Endothelial cell of hepatic sinusoid (primary cell): ENCODE measurements around the gene ZMAT2.
"Not testable (repeated sequence)": the region's sequence is repeated elsewhere in the genome, so short reads cannot be mapped to it uniquely, and the experiment has no call there.

Source experiments
- in situ Hi-C: cut with HindIII; loops from 2 replicates; pipeline ENCODE4 v1.10.0; 2017; ENCODE audit warnings: low sequenced_read_pairs

The ZMAT2 gene, protein sequence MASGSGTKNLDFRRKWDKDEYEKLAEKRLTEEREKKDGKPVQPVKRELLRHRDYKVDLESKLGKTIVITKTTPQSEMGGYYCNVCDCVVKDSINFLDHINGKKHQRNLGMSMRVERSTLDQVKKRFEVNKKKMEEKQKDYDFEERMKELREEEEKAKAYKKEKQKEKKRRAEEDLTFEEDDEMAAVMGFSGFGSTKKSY

DNA sequence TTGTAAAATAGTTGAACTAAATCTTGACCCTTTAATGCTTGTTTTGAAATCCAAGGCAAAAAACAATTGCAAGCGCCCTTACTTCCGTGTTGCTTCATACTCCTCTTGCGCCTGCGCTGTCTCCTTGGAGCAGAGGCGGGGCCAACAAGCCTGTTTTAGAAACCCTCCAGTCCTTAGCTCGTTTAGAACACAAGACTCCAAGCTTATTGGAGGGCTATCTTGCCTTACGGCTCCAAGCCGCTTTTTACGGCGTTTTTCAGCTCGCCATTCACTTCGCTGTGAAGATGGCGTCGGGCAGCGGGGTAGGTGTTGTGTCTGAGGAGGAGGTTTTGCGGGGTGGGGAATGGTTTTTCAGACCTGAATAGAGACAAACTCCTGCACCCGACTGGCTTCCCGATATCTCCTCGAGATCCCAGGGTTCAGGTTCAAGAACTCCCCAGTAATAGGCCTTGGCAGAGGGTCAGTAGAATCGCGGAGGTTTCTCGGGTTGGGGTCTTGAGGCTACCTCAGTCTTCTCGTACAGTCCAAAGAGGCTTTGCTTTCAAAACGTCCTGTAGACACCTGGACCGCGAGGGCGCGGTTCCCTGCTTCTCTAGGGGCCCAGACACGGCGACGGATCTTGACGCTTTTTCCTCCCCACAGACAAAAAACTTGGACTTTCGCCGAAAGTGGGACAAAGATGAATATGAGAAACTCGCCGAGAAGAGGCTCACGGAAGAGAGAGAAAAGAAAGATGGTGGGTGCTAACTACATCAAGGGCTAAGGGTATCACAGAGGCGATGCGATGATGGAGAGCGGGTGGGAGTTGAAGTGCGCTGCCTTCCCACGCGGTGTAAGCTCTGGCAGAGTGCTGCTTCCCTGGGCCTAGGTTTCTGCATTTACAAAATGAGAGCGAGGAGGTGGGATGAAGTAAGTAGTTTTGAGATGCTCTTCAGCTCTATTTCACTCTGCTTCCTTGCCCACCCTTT, at the start of gene ZMAT2:
Gene ZMAT2, plus strand, starts transcription at position 271 of the 968 bp plus-strand sequence. Its CDS starts 14 bp downstream, at position 285.
- in situ Hi-C loops: no loop called here

- in situ Hi-C loops: loop anchor here (5.0 kb wide), 1 partner anchor 92 kb away; no protein-coding TSS in a partner anchor
Observed at GRCh38 chr5:140658870-140659269, 41.4 kb upstream of the ZMAT2 start.

GRCh38 chr5:140660371-140660770, 39.9 kb upstream of the ZMAT2 start:
- in situ Hi-C loops: loop anchor here (5.0 kb wide), 1 partner anchor 37 kb away; no protein-coding TSS in a partner anchor

DNA sequence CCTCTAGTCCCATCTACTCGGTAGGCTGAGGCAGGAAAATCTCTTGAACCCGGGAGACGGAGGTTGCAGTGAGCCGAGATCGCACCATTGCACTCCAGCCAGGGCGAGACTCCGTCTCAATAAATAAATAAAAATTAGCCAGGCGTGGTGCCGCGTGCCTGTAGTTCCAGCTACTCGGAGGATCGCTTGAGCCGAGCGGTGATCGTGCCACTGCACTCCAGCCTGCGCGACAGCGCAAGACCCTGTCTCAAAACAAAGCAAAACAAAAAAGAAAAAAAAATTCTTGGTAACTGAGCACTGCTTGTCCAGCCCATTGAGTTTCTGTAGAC, 36.3 kb upstream of the ZMAT2 start:
- in situ Hi-C loops: loop anchor here (5.0 kb wide), 1 partner anchor 33 kb away; no protein-coding TSS in a partner anchor

GRCh38 chr5:140664359-140665119, 35.7 kb upstream of the ZMAT2 start, which contains the start of gene WDR55:
WDR55 (plus strand) TSS chr5:140664904; CDS start chr5:140664913, 9 bp downstream.
- in situ Hi-C loops: loop anchor here (5.0 kb wide), 1 partner anchor 33 kb away; no protein-coding TSS in a partner anchor

- in situ Hi-C loops: not testable (repeated sequence)
Observed at GRCh38 chr5:140671035-140671434, 29.2 kb upstream of the ZMAT2 start.

DNA sequence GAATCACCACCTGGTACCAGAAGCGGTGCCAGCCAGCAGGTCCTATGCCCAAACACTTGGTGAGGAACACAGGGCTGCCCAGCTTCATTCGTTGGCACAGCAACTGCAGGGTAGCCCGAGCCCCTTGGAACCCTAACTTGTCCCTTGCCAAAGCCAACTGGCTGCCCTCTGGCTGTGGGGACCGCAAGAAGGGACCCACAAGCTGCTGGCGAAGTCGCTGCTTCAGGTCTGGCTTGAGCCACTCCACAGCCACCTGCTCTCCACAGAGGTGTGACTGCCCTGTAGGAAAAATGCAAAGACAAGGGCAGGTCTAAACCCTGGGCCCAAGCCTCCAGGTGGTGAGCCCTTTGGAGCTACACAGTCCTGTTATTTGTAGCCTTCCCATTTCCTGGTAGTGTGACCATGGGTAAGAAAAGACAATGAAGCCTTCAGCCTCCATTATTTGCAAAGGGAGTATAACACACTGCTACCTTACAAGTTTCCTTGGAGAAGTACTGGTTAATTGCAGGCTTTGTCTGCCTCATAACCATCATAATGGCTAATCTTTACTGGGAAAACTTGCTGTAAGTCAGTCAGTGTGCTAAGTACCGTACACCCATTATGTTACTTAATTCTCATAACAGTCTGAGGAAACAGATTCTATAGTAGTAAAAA, 28.6 kb upstream of the ZMAT2 start:
- in situ Hi-C loops: no loop called here

- in situ Hi-C loops: no loop called here
Observed at GRCh38 chr5:140672455-140673186, 27.6 kb upstream of the ZMAT2 start.

DNA sequence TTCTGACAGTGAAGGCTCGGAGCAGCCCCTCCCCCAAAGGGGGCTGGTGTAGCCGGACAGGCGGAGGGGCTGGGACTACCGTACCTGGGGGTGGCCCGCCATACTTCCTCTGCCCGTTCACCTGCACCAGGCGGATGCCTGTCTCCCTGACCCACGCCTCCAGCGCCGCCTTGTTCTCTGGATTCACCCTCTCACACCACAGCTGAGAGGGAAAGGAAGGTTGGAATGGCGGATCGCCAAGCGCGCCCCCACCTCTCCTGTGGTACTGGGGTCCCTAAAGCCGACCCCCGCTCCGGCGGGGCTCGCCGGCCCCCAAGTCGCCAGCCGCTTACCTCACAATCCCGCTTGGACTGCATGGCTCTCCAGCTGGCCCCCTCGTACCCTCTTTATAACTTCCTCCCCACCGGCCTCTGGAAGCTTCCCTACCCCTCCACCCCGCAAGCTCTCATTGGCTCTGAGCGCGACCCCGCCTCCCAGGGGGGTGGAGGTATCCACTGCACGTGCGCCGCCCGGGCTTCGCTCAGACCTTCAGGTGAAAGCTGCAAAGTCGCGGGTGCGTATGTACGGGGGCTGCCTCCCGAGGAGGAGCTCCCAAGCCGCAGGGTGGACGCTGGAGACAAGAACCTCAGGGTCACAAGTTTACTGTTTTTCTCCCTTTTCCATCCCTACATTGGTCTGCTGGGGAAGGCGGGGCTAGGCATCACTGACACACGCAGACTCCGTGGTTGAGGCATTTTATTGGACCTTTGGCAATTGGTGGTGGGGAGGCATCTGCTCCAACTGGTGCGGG, 26.9 kb upstream of the ZMAT2 start, which contains the start of gene DND1:
Gene DND1, minus strand, starts transcription at position 390 of the 790 bp plus-strand sequence. Its CDS starts 34 bp downstream, at position 356.
- in situ Hi-C loops: no loop called here

DNA sequence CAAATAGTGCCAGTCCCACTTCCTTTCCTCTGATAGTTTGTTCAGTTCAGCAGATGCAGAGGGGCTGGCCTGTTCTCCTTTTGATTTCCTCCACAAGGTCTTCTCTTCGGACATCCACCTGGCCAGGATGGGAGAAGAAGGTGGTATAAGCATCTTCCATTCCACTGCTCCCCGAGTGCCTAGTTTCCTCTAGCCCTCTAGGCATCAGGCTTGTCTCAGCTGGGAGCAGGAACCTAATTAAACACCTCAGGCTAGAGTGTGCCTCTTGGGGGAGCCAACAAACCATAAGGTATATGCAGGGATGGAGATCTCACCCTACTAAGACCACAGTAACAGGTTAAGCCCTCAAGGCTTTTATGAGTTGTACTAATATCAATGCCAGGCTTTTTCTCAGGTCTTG, 26.0 kb upstream of the ZMAT2 start:
- in situ Hi-C loops: no loop called here

DNA sequence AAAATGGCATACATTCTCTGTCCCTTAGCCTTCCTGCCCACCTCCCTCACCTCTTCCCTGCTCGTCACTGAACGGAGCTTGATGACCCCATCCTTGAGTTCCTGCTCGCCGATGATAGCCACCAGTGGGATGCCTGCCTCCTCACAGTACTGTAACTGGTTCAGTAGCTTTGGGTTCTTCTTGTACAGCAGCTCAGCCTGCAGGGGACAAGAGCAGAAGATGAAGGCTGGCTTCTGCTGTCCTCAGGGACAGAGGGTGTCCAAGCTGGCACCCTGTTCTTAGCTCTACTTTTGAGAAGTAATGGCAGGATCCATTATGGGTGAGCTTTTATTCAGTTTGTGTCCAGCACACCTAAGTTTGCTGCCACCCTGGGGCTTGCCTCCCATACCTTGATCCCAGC, 25.6 kb upstream of the ZMAT2 start:
- in situ Hi-C loops: loop anchor here (5.0 kb wide), 1 partner anchor 47 kb away; no protein-coding TSS in a partner anchor

DNA sequence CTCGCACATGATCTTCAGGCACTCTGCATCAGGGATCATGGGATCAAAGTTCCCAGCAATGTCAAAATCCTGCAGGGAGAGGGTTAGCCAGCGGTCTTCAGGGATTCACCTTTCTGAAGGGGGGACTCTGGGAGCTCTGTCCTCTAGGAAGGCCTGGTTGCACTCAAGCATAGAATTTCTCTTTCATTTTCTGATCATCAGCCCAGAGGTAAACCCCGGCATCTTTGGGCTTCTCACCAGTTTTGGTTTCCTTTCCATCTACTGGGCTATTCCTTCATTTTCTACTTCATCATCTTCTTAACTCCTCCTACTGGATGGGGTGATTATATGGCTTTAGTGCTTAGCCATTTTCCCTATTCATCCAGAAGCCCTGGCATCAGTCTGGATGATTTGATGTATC, 22.3 kb upstream of the ZMAT2 start:
- in situ Hi-C loops: loop anchor here (5.0 kb wide), 1 partner anchor 51 kb away; no protein-coding TSS in a partner anchor

DNA sequence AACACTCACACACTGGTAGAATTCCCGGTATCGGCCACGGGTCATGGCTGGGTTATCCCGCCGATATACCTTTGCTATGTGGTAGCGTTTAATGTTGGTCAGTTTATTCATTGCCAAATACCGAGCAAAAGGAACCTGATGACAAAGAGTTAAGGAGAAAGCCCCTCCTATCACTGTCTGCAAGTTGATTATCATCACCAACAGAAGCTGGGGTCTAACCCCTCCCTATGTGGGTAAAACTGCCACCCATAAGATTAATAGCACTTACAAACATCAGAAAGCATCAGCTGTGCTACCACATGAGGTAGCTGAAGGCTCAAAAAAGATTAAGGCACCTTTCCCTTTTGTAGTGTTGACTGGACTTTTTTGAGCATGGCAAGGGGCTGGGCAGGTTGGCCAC, 21.3 kb upstream of the ZMAT2 start:
- in situ Hi-C loops: loop anchor here (5.0 kb wide), 1 partner anchor 52 kb away; no protein-coding TSS in a partner anchor

DNA sequence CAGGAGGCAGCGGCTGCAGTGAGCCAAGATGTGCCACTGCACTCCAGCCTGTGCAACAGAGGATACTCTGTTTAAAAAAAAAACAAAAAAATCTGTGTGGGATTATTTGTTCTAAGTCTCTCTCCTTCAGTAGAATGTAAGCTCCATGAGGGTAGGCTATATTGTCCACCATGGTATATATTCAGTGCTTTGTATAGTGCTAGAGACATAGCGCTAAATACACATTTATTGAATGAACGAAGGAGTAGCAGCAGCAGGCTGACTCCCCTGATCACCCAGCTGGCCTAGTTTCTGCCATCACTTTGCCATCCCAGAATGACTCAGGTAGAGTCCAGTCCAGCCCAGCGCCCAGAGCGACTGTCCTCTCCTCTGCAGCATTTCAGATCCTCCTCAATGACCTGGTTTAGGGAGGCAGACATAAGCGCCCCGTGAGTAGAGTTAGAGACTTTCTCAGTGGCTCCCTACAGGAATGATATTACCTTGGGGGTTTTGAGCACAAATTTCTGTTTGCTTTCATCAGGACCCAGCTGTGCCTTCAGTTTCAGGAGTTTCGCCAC, 9.8 kb upstream of the ZMAT2 start:
- in situ Hi-C loops: no loop called here

GRCh38 chr5:140690941-140691924, 9.0 kb upstream of the ZMAT2 start, which contains the start of the genes HARS1 and HARS2:
HARS1 (minus strand) TSS chr5:140691370; CDS start chr5:140691304, 66 bp downstream.
HARS2 (plus strand) TSS chr5:140691455; CDS start chr5:140691649, 194 bp downstream.
- in situ Hi-C loops: no loop called here

DNA sequence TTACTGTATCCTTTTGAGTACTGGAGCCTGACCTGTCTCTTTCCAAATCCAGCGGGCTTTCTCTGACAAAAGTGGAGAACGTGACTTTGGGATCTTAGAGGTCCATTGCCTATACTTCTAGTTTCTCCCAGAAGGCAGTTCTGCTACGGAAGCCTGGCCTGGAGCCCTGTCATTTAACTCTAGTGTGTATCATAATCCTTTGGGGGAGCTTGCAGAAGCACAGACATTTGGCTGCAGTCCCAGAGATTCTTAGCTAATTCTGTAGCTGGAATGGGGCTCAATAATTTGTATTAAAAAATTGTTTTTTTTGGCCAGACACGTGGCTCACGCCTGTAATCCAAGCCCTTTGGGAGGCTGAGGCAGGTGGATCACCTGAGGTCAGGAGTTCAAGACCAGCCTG, 6.0 kb upstream of the ZMAT2 start:
- in situ Hi-C loops: no loop called here
